NCI-H2107 treated with DMSO at 0.1 percent for 48 hours (cell line): ENCODE data around the gene ETAA1.
A peak's percentile ranks its signal among the peaks of the same experiment; 100 is the strongest.

Experiments used
- DNase-seq: peaks from one replicate; lab custom pipeline; 2025; ENCODE audit not compliant: unreplicated experiment; lab: John Stamatoyannopoulos, UW

The ETAA1 gene

DNA sequence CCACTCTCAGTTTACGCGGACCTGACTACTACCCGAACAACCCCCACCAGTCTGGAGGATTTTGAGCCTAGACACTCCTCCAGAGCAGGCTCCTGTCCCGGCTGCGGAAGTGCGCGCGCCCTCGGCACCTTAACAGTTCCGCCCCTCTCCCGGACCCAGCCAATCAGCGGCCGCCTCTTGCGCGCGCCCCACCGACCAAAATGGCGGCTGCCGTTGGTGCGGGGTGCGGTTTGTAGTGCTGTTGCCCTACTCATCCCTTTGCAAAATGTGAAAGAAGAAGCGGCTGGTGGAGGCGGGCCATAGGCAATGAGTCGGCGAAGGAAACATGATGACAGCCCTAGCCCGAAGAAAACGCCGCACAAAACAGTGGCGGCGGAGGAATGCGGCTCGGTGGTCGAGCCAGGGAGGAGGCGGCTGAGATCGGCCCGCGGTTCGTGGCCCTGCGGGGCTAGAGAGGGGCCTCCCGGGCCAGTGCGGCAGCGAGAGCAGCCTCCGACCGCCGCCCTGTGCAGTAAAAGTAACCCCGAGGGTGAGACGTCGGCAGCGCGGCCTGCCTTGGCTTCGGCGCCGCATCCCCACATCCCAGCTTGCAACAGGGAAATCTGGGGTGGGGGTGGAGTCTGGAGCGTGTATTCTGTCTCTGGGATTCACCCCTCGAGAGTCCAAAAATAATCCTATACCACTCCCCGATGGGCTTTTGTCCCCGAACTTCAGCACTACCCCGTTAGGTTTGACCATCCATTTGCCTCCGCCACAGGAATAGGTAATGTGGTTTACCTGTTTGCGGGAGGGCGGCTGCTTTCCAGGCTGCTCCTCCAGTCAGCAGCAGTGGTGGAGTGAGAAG, at the start of gene ETAA1:
ETAA1 (plus strand) TSS at position 191 of the 844 bp plus-strand sequence; CDS start at position 307, 116 bp downstream.
- peak; percentile 66 for DNase-seq

DNA sequence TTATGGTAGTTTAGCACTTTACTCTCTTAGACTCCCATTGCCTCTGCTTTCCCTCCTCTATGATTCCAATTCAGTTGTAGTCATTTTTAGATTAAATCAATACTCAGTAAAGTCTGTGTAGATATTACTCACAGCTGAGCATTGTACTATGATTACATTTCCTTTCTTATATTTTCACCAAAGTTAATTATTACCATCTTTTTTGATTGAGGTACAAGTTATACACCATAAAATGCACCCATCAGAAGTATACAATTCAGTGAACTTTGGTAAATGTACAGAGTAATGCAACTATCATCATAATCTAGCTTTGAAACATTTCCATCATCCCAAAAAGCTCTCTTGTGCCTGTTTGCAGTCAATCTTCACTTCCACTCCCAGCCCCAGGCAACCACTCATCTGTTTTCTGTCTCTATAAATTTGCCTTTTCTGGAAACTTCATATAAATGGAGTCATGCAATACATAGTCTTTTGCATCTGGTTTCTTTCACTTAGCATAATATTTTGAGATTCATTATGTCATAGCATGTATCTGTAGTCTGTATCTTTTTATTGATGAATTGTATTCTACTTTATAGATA, 30.2 kb upstream of the ETAA1 start:
- no peak for DNase-seq

DNA sequence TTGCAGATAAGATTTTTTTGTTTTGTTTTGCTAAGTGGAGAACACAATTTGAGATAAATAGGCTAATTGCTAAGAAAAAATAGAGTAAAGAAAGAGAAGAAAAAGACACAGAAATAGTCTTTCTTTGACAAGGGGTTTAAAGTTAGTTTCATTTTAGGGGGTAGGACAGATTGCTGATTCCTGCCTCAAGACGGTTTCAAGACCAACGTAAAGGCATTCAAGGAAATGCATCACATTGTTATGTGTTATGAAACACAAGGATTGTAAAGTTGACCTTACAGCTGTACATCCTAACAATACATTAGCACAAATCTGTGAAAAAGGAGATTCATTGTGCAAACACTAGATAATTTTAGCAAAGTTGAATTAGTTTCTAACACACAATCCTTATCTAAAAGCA, 22.7 kb upstream of the ETAA1 start:
- DNase-seq, result no peak

DNA sequence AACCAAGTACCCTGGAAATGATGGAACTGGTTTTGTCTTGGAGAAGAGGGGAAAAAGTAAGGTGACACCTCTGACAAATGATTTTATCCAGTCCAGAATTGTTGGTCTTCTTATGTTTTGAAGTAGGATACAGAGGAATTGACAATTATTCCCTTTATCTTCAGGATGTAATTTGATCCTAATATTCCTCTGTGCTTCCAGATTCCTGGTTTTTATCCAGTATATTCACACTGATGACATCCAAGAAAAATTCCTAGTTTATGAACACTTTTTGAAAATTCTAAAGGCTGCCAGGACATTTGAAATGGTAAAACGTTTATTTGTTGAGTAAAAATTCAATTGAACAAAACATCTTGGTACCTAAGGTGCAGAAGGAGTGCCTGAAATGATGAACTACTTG, 22.2 kb upstream of the ETAA1 start:
- no peak for DNase-seq

DNA sequence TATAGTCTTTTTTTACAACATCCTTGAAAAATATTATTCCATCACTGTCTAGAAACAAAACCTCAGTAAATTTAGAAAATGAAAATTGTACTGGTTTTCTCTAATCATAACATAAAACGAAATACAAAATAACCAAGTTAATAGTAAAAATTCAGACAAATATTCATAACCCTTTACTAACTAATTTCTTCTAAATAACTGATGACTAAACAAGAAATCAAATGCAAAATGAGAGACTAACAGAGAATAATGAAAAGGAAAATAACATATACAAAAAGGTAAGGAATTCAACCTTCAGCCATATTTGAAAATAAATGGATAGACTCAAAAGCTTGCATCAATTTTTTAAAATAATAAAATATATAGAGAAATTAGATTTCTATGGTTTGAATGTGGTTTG, 18.6 kb upstream of the ETAA1 start:
- no peak for DNase-seq

DNA sequence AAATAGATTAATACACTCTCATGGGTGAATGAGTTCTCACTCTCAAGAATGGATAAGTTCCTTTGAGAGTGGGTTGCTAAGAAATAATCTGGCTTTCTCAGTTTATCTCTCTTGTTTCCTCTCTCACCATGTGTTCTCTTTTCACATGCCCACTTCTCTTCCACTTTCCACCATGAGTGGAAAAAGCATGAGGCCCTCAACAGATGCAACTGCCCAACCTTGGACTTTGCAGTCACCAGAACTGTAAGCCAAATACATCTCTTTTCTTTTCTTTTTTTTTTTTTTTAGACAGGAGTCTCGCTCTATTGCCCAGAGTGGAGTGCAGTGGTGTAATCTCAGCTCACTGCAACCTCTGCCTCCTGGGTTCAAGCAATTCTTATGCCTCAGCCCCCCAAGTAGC, 18.1 kb upstream of the ETAA1 start:
- no peak for DNase-seq

DNA sequence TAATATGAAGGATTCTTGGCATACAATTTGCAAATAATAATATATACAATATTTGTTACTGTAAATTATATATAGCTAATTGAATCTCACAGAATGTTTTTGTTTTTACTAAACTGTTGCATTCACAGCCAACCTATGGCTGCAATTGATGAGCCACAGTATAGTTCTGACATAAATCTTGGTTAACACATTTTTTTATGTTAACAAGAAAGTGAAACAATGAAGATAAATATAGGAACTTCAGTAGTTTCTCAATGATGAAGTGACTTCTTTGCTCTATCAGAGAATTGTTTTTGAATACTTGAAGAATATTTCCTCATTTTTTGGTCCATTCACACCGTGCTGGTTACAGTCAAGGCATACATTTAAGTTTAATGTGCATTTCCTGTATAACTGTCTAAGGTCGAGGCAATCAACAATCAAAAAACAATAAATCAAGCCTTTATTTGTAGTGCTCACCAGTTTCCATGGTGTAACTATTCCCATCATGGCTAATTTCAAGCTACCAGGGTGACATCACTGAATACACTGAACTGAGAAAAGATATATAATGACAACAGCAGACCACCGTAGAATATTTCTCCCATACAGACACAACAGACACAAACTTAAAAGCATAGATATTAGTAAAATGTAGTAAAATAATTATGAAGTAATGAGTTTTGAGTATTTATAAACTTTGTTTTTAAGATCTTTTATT, 12.9 kb upstream of the ETAA1 start:
- DNase-seq, result no peak

DNA sequence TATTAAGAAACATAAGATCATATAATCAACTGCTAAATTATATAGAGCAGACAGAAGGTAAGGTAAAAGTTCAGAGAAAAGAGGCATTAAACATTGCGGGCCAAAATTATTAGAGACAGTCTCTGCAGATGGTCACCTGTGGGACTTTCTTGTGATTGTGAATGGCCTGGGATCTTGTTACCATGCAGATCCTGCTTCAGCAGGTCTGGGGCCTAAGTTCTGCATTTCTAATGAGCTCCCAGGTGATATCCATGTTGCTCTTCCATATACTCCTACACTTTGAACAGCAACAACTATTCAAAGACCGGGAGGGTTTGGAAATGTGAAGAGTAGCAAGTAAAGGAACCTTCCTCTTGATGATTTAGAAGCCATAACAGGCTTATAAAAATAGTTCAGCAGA, 8.5 kb upstream of the ETAA1 start:
- DNase-seq, result no peak

DNA sequence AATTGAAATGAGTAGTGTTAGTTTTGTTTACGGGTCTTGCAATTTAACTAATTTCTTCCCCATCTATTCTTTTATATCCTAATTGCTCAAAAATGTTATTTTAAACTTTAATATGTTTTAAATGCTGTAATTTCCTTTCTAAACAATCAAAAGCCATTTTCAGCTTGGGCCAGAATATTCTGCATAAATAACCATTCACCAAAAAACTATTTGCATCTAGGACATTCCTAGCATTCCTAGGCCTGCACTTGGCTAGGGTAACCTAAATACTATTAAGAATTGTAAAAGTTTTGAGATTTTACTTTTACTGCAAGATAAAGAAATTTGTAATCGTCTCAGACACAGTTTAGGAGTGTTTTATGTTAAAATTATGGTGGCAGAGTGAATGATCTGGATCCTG, 7.8 kb upstream of the ETAA1 start:
- DNase-seq, result no peak

DNA sequence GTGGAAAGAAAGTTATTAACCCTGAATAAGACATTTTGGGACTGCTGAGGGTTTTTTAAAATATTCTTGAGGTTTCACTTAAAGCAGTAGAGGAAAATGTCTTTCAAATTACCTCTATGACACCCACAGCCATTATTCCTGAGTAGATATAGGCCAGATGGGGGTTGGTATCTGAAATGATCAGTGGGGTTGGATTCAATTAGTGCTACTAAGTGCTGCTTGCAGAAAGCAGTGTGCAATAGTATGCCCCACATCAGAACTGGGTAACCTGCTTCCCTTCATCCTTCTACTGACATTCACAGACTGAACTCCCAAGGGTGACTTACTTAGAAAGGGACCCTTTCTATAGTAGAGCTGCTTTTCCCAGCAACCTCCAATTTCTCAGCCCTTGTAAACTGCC, 7.3 kb upstream of the ETAA1 start:
- no peak for DNase-seq

DNA sequence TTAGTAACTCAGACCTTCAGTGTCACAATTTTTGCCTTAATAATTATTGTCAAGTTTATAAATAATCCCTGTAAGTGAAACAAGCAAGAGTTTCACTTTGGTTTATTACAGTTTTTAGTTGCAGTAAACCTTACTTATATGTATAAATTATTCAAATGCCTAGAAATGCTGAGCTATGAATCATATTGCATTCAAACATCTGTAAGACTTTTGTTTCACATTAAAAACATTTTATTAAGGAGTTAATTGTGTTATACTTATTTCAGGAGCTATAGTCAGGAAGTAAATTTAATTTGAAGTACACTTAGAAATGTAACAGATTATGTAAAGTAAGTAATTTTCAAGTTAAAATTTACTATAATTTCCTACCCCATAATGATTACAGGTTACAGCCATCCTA, 3.9 kb upstream of the ETAA1 start:
- no peak for DNase-seq

DNA sequence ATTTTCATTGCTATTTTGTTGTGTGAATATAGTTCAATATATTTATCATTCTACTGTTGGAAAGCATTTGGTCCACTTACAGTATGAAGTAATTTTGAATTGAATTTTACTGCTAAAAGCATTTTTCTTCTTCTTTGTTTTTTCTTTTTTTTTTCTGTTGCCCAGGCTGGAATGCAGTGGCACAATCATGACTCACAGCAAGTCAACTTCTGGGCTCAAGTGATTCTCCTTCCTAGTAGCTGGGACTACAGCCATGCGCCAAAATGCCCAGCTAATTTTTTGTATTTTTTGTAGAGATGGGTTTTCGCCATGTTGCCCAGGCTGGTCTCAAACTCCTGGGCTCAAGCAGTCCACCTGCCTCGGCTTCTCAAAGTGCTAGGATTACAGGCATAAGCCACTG, 2.4 kb upstream of the ETAA1 start:
- DNase-seq, result no peak

DNA sequence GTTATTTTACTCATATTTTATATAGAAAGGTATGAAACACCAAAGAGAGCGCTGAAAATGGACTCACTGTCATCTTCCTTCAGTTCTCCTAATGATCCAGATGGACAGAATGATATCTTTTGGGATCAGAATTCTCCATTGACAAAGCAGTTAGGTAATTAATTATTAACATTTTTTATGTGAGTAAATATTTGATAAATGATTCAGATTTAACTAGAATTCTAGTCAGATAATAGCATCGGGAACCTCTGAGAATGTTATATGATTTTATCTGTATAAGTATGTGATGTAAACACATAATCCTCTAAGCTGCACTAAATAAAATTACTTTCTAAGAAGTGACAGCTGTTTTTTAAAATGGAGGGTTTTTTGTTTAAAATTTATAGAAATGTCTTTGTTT, 2.0 kb downstream of the ETAA1 start:
- no peak for DNase-seq

DNA sequence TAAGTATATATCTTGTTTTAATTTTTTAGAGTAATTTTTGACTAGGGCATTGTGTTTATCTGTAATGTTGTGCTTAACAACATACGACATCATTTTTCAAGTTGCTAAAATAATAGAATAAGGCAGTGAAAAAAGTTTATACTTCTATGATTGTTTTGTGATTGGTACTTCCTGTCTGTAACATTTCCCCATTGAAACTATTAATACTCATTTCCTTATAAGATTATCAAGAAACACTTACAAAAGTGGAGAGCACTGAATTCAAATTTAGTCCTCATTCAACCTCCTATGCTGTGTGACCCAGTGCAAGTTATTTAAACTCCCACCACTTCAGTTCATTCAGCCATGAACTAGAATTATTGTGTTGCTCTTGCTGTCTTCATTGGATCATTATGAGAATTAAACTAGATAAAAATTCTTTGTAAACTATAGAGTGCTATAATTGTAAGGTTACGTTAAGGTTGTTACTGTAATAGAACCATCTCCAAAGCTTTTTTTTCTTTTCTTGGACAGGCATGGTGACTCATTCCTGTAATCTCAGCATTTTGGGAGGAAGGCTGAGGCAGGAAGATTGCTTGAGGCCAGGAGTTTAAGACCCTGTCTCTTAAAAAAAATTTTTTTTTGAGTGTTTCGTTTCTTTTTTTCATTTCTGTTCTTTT, 2.8 kb downstream of the ETAA1 start:
- no peak for DNase-seq

DNA sequence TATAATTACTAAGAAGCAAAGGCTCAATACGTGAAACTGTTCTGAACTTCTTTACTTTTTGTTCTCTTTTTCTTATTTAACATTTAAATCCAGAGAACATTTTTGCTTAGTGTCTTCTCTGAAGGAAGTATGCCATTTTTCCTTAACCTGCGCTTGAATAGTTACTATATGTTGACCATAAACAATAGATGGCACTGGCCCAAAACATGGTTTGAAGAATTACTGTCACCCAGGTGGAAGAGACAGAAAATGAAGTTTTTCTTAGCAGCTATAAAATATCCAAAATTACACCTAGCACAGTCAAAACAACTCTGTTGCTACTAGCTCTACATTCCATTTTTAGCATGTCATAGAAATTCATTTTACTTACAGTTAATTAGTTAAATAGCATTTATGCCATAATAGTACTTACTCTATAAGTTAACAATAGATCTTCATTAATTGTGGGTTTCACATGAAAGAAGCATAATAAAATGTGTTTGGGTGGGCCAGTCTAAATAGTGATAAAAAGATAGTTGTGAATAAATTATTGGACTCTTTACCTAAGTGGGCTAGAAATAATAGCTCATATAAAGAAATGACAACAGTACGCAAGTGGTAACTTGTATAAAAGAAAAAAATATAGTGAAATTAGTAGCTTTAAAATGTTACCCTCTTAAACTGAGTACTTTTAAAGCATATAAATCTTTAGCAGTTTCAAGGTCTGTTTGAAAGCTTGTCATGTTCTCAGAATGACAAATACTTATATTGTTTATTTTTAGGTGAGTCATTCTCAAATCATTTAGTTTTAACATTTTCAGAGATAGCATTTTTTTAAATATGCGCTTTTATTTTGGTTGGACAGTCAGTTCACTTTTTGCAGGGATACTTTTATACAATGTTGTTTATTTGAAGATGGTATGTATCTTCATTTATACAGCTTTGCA, 3.7 kb downstream of the ETAA1 start:
- DNase-seq, result no peak

DNA sequence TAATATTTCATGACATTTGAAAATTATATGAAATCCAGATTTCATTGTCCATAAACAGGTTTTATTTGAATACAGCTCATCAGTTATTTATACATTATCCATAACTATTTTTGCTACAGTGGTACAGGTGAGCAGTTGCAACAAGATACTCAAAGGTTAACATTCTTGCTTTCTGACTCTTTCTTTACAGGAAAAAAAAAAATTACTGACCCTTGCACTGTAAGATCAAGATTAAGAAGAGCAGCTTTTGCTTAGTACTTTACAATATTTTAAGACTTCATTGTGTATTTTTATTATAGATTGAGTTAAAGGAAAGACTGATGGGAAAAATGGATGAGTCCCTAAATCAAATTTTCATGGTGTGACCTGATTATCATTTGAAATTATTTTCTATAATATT, 11.2 kb downstream of the ETAA1 start:
- DNase-seq, result no peak

DNA sequence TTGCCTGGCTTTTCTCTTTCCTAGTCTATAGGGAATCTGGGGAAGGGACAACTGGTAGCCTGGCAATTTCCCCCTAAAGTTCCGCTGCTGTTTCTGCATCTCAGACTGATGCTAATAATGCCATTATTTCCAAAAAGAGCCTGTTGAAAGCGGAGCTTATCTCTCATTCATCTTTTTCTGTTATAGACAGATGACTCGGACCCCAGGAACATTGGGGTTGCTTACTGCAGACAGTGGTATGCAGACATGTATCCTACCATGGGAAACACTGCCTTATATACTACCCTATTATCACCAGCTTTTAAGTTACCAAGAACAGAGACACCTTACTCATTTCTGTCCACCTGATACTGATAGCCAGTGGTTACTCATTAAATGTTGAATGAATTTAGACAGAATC, 15.3 kb downstream of the ETAA1 start:
- DNase-seq, result no peak

DNA sequence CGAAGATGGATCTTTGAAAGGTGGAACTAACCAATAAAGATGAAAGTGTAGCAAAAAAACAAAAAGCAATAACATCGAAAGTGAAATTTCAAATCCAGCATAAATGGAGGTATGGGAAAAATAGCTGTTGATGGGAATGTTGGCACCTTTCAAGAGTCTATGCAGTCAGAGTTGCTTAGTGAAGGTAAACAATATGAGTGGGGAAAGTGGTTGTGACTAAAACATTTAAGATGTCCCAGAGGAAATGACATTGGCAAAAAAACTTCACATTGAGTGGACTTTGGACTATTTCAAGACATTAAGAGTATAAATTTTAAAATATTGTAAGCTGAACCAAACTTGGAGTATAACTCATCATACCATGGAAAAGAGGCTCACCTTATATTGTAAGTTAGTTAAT, 17.7 kb downstream of the ETAA1 start:
- no peak for DNase-seq

DNA sequence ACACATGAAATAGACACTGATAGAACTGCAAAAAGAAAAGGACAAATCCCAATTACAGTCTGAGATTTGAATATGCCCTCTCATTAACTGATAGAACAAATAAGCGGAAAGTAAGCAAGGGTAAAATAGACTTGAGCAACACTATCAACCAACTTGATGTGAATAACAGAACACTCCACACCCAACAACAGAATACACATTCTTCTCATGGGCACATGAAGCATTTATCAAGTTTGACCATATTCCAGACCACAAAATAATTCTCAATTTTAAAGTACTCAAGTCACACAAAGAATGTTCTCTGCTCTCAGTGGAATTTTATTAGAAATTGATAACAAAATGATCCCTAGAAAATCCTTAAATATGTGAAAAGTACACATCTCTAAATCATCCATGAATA, 19.0 kb downstream of the ETAA1 start:
- no peak for DNase-seq

DNA sequence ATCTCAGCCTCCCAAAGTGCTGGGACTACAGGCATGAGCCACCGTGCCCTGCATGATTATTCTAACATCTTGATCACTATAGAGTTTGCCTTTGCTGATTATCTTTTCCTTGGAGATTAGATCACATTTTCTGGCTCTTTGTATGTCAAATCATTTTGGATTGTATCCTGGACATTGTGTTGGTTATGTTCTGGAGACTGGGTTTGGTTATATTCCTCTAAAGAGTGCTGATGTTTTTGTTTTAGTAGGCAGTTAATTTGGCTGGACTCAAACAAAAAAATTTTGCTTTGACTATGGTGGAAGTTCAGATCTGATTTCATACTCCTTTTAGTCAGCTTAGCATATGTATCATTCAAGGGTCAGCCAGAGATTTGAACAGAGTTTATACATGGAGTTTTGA, 26.4 kb downstream of the ETAA1 start:
- DNase-seq, result no peak

DNA sequence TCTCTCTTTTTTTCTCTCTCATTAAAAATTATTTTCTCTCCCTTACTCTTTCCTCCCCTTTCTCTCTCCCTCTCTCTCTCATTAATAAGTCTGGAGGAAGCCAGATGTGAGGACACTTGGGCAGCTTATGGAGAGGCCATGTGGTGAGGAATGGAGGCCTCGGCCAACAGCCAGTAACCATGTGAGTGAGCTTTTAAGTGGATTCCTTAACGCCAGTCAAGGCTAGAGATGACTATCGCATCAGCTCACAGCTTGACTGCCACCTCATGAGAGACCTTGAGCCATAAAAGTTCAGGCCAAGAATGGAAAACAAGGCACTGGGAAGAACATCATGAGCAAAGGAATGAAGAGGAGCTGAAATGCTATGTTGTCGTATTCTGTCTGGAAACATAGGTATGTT, 39.1 kb downstream of the ETAA1 start:
- DNase-seq, result no peak
